GM19324 (cell line): ENCODE data around the gene DEFB132.

Source experiments
- ATAC-seq: cut with Tn5 transposase; IDR thresholded peaks from one replicate; pipeline ENCODE4 v1.9.1; 2021; ENCODE audit warnings: mild to moderate bottlenecking, moderate library complexity; ENCODE audit not compliant: unreplicated experiment, low FRiP score

Gene DEFB132

GRCh38 chr20:295804-296203, 38.3 kb downstream of the DEFB132 start:
- ATAC-seq, result no peak

DNA sequence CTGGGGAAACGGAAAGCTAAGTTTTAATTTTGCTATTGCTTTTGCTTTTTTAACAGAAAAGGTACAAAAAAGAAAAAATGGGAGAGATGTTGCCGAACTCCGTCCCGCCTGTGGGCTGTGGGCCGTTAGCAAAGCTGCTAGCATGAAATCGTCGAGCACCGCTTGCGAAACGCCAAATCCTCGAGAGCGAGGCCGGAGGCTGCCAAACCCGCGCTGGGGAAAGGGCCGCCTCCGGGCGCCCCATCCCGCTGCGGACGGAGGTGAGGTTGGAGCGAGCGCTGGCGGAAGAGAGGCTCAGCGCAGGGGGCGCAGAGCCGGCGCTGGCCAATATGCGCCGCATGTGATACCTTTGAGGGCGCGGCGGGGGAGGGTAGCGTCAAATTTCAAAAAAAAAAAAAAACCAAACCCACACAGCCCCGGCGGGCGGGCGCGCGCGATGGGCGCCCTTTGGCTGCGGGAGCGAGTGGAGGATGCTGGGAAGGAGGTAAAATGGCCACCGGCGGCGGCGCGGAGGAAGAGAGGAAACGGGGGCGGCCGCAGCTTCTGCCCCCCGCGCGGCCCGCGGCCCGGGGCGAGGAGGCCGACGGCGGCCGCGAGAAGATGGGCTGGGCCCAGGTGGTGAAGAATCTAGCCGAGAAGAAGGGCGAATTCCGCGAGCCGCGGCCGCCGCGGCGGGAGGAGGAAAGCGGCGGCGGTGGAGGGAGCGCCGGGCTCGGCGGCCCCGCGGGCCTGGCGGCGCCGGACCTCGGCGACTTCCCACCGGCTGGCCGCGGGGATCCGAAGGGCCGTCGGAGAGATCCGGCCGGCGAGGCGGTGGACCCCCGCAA, 39.8 kb downstream of the DEFB132 start, which contains the start of gene ZCCHC3:
Gene ZCCHC3, plus strand, starts transcription at position 473 of the 827 bp plus-strand sequence. Its CDS starts 17 bp downstream, at position 490.
- peak; percentile 82 for ATAC-seq

DNA sequence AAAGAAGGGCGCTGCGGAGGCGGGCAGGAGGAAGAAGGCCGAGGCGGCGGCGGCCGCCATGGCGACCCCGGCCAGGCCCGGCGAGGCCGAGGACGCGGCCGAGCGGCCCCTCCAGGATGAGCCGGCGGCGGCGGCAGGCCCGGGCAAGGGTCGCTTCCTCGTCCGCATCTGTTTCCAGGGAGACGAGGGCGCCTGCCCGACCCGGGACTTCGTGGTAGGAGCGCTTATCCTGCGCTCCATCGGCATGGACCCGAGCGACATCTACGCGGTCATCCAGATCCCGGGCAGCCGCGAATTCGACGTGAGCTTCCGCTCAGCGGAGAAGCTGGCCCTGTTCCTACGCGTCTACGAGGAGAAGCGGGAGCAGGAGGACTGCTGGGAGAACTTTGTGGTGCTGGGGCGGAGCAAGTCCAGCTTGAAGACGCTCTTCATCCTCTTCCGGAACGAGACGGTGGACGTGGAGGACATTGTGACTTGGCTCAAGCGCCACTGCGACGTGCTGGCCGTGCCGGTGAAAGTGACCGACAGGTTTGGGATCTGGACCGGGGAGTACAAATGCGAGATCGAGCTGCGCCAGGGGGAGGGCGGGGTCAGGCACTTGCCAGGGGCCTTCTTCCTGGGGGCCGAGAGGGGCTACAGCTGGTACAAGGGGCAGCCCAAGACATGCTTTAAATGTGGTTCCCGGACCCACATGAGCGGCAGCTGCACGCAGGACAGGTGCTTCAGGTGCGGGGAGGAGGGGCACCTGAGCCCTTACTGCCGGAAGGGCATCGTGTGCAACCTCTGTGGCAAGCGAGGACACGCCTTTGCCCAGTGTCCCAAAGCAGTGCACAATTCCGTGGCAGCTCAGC, 40.6 kb downstream of the DEFB132 start:
- ATAC-seq, result peak; percentile 37

- no peak for ATAC-seq
Observed at GRCh38 chr20:298776-299391, 41.4 kb downstream of the DEFB132 start.

DNA sequence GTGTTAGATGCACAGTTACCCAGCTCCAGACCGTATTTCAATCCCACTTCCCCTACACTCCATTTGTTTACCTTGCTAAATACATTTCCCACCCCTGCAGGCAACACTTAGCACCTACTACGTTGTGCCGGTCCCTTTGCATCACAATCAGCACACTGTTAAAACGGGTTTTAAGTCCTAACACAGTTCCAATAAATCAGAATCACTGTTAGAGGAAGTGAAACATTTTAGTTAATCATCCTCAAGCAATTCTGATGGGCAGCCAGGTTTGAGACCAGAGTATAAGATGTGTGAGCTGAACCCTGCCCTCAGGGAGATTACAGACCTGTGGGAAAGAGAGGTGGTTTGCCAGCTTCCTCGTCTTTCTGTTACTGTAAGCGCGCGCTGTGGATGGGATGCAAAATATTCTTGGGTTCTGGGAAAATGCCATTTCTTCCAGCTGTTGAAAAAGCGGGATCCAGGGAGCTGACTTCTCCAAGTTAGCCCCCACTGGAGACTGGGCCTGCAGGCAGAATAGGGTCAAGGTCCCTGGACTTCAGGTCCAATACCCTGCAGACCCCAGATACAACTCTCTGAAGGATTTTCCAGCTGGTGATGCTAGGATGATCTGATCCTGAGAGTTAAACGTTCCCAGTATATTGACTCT, 42.9 kb downstream of the DEFB132 start:
- ATAC-seq, result no peak

DNA sequence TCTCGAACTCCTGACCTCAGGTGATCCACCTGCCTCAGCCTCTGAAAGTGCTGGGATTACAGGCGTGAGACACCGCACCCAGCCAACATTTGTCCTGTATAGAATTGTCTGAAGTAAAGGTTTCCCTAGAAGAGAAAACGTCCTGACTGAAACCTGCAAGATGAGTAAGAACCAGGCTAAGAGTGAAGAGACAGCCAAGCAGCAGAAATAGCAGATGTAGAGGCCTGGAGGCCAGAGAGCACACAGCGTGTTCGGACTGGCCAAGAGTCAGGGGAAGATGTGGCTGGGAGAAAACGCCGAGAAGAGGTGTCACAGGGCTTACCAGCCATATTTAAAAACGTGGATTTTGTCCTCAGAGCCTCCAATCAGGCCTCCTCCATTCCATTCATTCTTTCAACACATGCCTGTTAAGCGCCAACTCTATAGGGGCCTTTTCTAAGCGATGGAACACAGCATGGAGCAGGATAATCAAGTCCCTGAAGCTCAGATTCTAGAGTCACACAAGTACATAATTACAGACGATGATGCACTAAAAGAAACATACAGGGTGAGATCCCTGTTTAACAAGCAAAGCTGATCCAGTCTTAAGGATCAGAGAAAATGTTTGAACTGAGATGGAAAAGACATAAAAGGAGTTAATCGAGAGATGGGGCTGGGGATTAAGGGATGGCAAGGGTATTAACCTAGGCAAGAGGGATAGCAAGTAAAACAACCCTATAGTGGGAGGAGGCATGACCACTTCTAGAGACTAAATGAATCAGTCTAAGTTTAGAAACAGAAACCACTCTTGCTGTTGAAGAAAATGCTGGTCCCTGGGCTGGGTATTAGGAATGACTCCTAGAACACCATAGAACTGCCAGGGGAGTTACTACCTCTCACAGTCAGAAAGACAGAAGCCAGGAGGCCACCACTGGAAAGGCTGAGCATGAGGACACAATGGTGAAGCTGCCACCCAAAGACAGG, 44.6 kb downstream of the DEFB132 start:
- ATAC-seq, result no peak

- no peak for ATAC-seq
Observed at GRCh38 chr20:305745-306144, 48.2 kb downstream of the DEFB132 start.

- no peak for ATAC-seq
Observed at GRCh38 chr20:308427-309038, 51.0 kb downstream of the DEFB132 start.

DNA sequence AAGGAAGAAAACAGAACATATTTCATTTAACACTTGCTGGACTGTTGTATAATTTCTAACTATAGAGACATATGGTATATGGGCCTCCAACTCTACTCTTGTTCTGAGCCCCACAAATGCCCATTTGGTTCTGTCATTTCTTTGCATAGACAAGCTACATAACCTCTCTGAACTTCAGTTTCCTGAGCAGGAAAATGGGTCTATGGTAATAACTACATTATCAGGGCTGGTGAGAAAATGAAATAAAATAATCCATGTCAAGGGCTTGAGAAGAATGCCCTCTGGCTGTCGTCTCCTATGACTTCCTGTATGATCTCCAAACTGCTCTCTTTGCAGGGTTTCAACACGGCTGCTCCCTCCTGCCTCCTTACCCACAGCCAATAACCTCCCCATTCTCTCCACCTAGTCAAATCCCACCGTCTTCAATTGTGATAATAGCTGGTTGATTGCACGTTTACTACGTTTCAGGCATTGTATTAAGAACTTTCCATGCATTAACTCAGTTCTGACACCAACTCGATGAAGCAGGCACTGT, 51.8 kb downstream of the DEFB132 start:
- no peak for ATAC-seq

DNA sequence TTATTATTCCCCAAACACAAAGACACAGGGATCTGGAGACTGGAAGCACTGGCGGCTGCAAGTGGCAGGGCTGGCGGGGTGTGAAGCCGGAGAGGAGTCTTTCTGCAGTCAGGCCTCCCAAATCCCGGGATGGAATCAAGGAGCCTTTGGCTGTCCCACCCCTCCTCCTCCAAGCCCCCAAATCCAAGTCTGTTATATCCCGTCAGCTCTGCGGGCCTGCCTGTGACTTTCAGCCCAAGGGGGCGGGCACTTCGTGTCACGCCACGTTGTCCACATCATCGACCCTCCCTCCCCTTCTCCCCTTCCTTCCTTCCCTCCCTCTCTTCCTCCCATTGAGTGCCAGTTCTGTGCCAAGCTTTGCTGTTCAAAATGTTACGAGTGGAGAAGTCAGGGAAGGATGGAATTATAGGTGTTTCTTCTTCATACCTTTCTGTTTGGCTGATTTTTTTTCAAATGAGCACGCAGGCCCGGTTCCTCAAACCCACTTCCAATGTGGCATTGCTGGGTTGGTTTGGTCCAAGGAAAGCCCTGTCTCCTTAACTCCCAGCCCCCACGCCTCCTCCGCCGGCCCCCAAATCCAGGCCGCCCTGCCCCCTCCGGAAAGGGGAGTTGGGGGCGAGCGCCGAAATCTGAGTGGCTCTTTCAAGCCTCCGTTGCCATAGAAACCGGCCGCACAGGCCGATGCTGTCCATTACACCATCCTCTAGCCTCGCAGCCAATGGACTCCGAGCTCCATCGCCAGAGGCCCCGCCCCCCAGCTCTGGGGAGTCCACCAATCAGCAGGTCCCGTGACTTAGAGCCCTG, 52.5 kb downstream of the DEFB132 start:
- no peak for ATAC-seq

GRCh38 chr20:310645-311044, 53.1 kb downstream of the DEFB132 start:
- no peak for ATAC-seq
